Keratinocyte (primary cell): ENCODE measurements around the gene CNTNAP2. TPM values are rescaled to one million over a fixed set of nuclear protein-coding genes. Genes with fewer than 3 reads are reported as not detected.
"Not testable (repeated sequence)": the region's sequence is repeated elsewhere in the genome, so short reads cannot be mapped to it uniquely, and the experiment has no call there.

Experiments
- DNase-seq: peaks from one replicate; pipeline ENCODE4 v3.0.0-alpha.2; 2011; ENCODE audit warnings: low read depth, missing footprints, low spot score
- FAIRE-seq: peaks from 2 replicates; lab custom pipeline; 2011; peaks lifted over from hg19 to GRCh38; lab: Jason Lieb, UNC
- H2AFZ ChIP-seq: 2 replicates; pipeline ENCODE4 v1.6.0; 2012; ENCODE audit warnings: low read length, control low read depth, inconsistent platforms; ENCODE audit not compliant: control insufficient read depth
- H3K27ac ChIP-seq: 2 replicates; pipeline ENCODE4 v1.5.1; 2011; ENCODE audit warnings: low read length; ENCODE audit not compliant: control insufficient read depth, insufficient read depth
- H3K27me3 ChIP-seq: 3 replicates; pipeline ENCODE4 v1.6.0; 2011; ENCODE audit warnings: low read length; ENCODE audit not compliant: control insufficient read depth, insufficient read depth; ENCODE audit errors: extremely low read depth
- H3K36me3 ChIP-seq, 2 experiments: 2 replicates in 1 of 2; 3 replicates in 1 of 2; pipeline ENCODE4 v1.5.1; 2011; ENCODE audit warnings: low read length in 2 of 2, mild to moderate bottlenecking in 1 of 2; ENCODE audit not compliant: control insufficient read depth in 2 of 2, insufficient read depth in 2 of 2; ENCODE audit errors: extremely low read depth in 1 of 2
- H3K4me1 ChIP-seq: 3 replicates; pipeline ENCODE4 v1.5.1; 2011; ENCODE audit warnings: low read length; ENCODE audit not compliant: control insufficient read depth, insufficient read depth; ENCODE audit errors: extremely low read depth
- H3K4me2 ChIP-seq: 3 replicates; pipeline ENCODE4 v1.6.0; 2011; ENCODE audit warnings: low read depth, low read length; ENCODE audit not compliant: control insufficient read depth, insufficient read depth; ENCODE audit errors: extremely low read depth
- H3K4me3 ChIP-seq, 3 experiments: fragments of 200-600 bp in 1 of 3; sonication (generic) in 1 of 3; 2 replicates in 2 of 3; 3 replicates in 1 of 3; pipeline ENCODE4 v1.5.1; 2011 to 2016; ENCODE audit warnings: low read length in 3 of 3, mild to moderate bottlenecking in 3 of 3, control low read depth in 2 of 3, inconsistent platforms in 1 of 3, low read depth in 1 of 3, mixed read lengths in 1 of 3, mixed run types in 1 of 3, moderate library complexity in 1 of 3; ENCODE audit not compliant: control insufficient read depth in 2 of 3, insufficient read depth in 2 of 3; ENCODE audit errors: extremely low read depth in 1 of 3
- H3K79me2 ChIP-seq: 2 replicates; pipeline ENCODE4 v1.6.0; 2012; ENCODE audit warnings: low read length; ENCODE audit not compliant: control insufficient read depth, insufficient read depth
- H3K9ac ChIP-seq: 3 replicates; pipeline ENCODE4 v1.6.0; 2011; ENCODE audit warnings: low read length; ENCODE audit not compliant: control insufficient read depth, insufficient read depth; ENCODE audit errors: extremely low read depth
- H3K9me1 ChIP-seq: 3 replicates; pipeline ENCODE4 v1.6.0; 2011; ENCODE audit warnings: low read length; ENCODE audit not compliant: control insufficient read depth, insufficient read depth; ENCODE audit errors: extremely low read depth
- H3K9me3 ChIP-seq: 2 replicates; pipeline ENCODE4 v1.5.1; 2012; ENCODE audit warnings: low read depth, low read length; ENCODE audit not compliant: control insufficient read depth
- H4K20me1 ChIP-seq: 3 replicates; pipeline ENCODE4 v1.6.0; 2011; ENCODE audit warnings: low read length; ENCODE audit not compliant: control insufficient read depth, insufficient read depth; ENCODE audit errors: extremely low read depth
- CTCF ChIP-seq, 3 experiments: IDR thresholded peaks in 1 of 3; conservative IDR thresholded peaks in 1 of 3; optimal IDR thresholded peaks in 1 of 3; 2 replicates in 2 of 3; 3 replicates in 1 of 3; pipeline versions ENCODE3 to v1.5.1; 2011; ENCODE audit warnings: low read length in 3 of 3, mild to moderate bottlenecking in 3 of 3, moderate library complexity in 2 of 3, control low read depth in 1 of 3, inconsistent platforms in 1 of 3; ENCODE audit not compliant: insufficient read depth in 2 of 3; ENCODE audit errors: extremely low read depth in 1 of 3
- EZH2 ChIP-seq: IDR thresholded peaks from one replicate; pipeline ENCODE4 v1.6.1; 2012; ENCODE audit warnings: inconsistent platforms, mild to moderate bottlenecking, low read length, moderate library complexity
- dilution Hi-C: fragments of 300-500 bp; cut with MboI; formaldehyde crosslinking; loops from one replicate; pipeline ENCODE4 v1.7.0; 2020; ENCODE audit warnings: low sequenced_read_pairs; ENCODE audit not compliant: extremely low pct_ligation_motif_present
- polyA plus RNA-seq, 5 experiments: library from polyadenylated mRNA; depleted of rRNA in 3 of 5; stranded (reverse) in 3 of 5; stranded (forward) in 1 of 5; unstranded in 1 of 5; fragments of >200 nt; gene quantifications; 1 replicate in 1 of 5; 2 replicates in 3 of 5; 3 replicates in 1 of 5; pipeline versions ENCODE4 v1.2.1 to v1.2.3, GENCODE V29; 2011 to 2012; ENCODE audit warnings: missing spikeins in 2 of 5, low read depth in 1 of 5, low replicate concordance in 1 of 5

CNTNAP2 gene
- polyA plus RNA-seq, 1 donor (not counting 4 experiments of a cell fraction or from before 2014, with no cell fraction given) = 1.4 TPM

- H3K9ac ChIP-seq = no peak overlapping the region
- no peaks in the 10 kb centered on the region for H3K79me2 ChIP-seq
- no peak overlapping the region for H2AFZ ChIP-seq
- H3K4me3 ChIP-seq = no peak overlapping the region
- TF ChIP-seq EZH2 = no peak
- no peak for TF ChIP-seq CTCF (optimal IDR thresholded peaks at IDR 0.05 in 1 of 3, IDR thresholded peaks at IDR 0.05 in 1 of 3, conservative IDR thresholded peaks at IDR 0.05 in 1 of 3; ENCODE audit: extremely low read depth in 1 of 3, insufficient read depth in 2 of 3, low read length in 3 of 3)
- H3K4me1 ChIP-seq = no peaks in the 10 kb centered on the region
- no peaks in the 10 kb centered on the region for H3K9me1 ChIP-seq
- no peak for DNase-seq
- FAIRE-seq = no peak
- H3K4me2 ChIP-seq = no peak overlapping the region
- dilution Hi-C loops = no loop called here
- no peaks in the 10 kb centered on the region for H3K9me3 ChIP-seq
- H3K36me3 ChIP-seq = no peaks in the 10 kb centered on the region
- H3K27ac ChIP-seq = no peak overlapping the region
- no peaks in the 10 kb centered on the region for H3K27me3 ChIP-seq
- no peaks in the 10 kb centered on the region for H4K20me1 ChIP-seq
These were observed 1680.0 kb downstream of the CNTNAP2 start for GRCh38 chr7:147796581-147796980.

- no peak for FAIRE-seq
- Histone ChIP-seq H3K4me1 (no peaks in the 10 kb centered on the region), H3K36me3 (no peaks in the 10 kb centered on the region), H3K4me3 (no peak overlapping the region), H3K9me3 (no peaks in the 10 kb centered on the region), H3K4me2 (no peak overlapping the region), H3K27ac (no peak overlapping the region), H3K9ac (no peak overlapping the region), H3K27me3 (no peaks in the 10 kb centered on the region), H2AFZ (no peak overlapping the region), H4K20me1 (no peaks in the 10 kb centered on the region), H3K79me2 (no peaks in the 10 kb centered on the region), H3K9me1 (no peaks in the 10 kb centered on the region)
- TF ChIP-seq CTCF (optimal IDR thresholded peaks at IDR 0.05 in 1 of 3, IDR thresholded peaks at IDR 0.05 in 1 of 3, conservative IDR thresholded peaks at IDR 0.05 in 1 of 3; ENCODE audit: extremely low read depth in 1 of 3, insufficient read depth in 2 of 3, low read length in 3 of 3) (no peak), EZH2 (no peak)
- dilution Hi-C loops = no loop called here
- no peak for DNase-seq
These were observed 1681.4 kb downstream of the CNTNAP2 start for GRCh38 chr7:147798001-147798400.

GRCh38 chr7:147801762-147802161, 1685.2 kb downstream of the CNTNAP2 start:
- H3K9ac ChIP-seq, dilution Hi-C loops, H3K27me3 ChIP-seq, H3K4me1 ChIP-seq, H3K79me2 ChIP-seq, H3K4me3 ChIP-seq, H3K9me3 ChIP-seq, H2AFZ ChIP-seq, H3K9me1 ChIP-seq, DNase-seq, H3K27ac ChIP-seq, FAIRE-seq, H3K36me3 ChIP-seq, H3K4me2 ChIP-seq, H4K20me1 ChIP-seq: not testable (repeated sequence)
